ENCODE results near the gene TTC1.

The TTC1 gene

DNA sequence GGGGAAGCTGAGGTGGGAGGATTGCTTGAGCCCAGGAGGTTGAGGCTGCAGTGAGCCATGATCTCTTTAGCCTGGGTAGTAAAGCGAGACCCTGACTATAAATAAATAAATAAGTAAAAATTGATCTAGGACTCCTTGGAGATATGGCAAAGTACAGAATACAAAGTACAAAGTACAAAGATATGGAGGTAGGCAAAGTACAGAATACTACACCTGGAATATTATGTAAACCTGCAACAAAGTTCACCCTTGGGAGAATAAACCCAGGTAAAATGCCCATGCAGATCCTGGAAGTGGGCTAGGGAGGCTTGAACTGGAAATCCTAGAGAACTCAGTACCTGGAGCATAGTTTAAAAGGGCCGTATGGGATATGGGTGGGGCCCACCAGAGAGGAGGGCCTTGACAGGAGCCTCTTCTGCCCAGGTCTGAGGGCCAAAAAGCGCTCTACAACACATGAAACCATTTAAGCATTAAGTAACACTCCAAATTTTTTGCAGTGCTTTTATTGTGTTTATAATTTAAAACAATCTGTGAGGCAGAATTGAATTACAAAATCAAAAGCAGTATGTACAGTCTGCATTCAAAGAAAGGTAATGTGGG lies 20.7 kb downstream of the TTC1 start:
- H3K9ac ChIP-seq (ENCODE audit: low read length): no peak overlapping the region

DNA sequence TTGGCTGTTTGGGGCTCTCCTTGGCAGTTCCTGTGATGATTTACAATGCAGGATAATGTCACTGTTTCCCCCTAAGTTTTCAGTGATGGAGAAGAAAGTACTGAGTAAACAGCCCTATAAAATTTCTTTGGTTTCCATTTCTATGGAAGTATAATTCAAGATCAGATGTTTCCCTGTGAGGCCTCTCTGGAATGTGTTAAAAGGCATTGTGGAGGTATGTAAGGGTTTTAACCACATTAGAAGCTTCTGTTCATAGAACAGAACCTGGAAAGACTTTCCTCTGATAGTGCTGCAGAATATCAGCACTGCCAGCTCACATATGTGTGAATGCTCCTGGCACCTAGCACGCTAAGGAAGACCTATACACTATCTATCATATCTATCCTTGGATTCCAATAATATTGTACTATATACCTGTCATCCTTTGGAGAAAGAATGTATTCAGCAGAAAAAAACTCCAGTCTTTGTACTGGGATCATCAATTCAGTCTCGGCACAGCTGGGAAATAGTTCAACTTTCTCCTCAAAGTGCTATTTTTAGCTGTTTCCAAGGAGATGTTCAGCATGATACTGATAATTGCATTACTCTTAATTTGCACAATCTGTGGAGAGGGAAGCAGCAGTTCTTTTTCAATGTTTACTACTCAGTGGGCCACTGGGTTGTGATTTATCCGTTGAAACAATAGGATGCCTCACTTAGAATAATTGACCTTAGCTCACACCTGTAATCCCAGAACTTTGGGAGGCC lies 21.9 kb downstream of the TTC1 start:
- no peaks in the 10 kb centered on the region for H3K27me3 ChIP-seq (ENCODE audit: control insufficient read depth, insufficient read depth, low read length)
- H3K36me3 ChIP-seq (ENCODE audit: control insufficient read depth, insufficient read depth, low read length): no peaks in the 10 kb centered on the region
- H3K4me1 ChIP-seq (ENCODE audit: control insufficient read depth, insufficient read depth, low read length): peaks cover 14% of the 10 kb centered on the region
- H3K9me3 ChIP-seq (ENCODE audit: control insufficient read depth, low read length): no peaks in the 10 kb centered on the region
- H3K9ac ChIP-seq (ENCODE audit: low read length): no peak overlapping the region
- no peak overlapping the region for H3K4me3 ChIP-seq (ENCODE audit: low read length)

More for the DNA sequence above, 20.7 kb downstream of the TTC1 start:
- H3K36me3 ChIP-seq (ENCODE audit: control insufficient read depth, insufficient read depth, low read length): no peaks in the 10 kb centered on the region
- peaks cover 14% of the 10 kb centered on the region for H3K4me1 ChIP-seq (ENCODE audit: control insufficient read depth, insufficient read depth, low read length)
- no peak overlapping the region for H3K4me3 ChIP-seq (ENCODE audit: low read length)
- no peaks in the 10 kb centered on the region for H3K9me3 ChIP-seq (ENCODE audit: control insufficient read depth, low read length)
- no peaks in the 10 kb centered on the region for H3K27me3 ChIP-seq (ENCODE audit: control insufficient read depth, insufficient read depth, low read length)

DNA sequence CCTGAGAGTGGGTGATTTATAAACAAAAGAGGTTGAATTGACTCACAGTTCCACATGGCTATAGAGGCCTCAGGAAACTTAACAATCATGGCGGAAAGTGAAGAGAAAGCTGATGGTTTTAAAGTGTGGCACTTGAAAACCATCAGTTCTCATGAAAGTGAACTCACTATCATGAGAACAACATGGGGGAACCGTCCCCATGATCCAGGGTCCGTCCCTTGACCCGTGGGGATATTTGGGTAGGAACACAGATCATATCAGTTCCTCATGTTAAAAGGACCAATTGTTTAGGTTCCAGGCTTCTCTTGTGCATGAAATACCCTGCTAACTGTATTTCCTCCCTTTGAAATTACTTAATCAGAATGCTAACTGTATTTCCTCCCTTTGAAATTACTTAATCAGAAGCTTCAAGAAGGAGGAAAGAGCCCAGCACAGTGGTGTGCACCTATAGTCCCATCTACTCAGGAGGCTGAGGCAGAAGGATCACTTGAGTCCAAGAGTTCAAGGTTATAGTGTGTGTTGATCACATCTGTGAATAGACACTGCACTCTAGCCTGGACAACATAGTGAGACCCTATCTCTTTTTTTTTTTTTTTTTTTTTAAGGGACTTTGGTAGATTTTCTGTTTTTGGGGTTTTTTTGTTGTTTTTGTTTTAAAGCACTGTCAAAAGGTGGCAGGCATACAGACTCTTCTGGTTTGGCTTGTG lies 24.8 kb downstream of the TTC1 start:
- H3K9me3 ChIP-seq (ENCODE audit: control insufficient read depth, low read length): no peaks in the 10 kb centered on the region
- no peak overlapping the region for H3K9ac ChIP-seq (ENCODE audit: low read length)
- no peak overlapping the region for H3K4me3 ChIP-seq (ENCODE audit: low read length)
- H3K4me1 ChIP-seq (ENCODE audit: control insufficient read depth, insufficient read depth, low read length): peaks cover 14% of the 10 kb centered on the region
- H3K36me3 ChIP-seq (ENCODE audit: control insufficient read depth, insufficient read depth, low read length): no peaks in the 10 kb centered on the region
- H3K27me3 ChIP-seq (ENCODE audit: control insufficient read depth, insufficient read depth, low read length): no peaks in the 10 kb centered on the region

DNA sequence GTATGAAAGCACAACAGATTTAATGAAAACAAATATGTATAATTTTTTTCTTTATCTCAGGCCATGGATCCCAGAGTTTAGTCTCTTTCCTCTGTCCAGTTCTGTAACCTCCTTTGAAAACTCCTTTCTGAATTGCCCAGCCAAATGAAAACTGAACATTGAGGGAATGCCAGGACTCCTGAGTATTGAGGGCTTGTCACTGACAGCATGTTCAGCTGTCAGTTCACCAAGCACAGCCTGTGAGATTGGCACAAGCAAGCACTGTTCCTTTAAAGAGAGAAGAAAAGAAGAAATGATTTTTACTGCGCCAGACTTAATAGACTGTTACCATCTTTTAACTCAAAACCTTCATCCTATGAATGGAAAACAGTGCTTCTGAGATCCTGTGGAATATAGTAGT lies 27.3 kb downstream of the TTC1 start:
- Histone ChIP-seq H3K4me3 (ENCODE audit: low read length) (no peak overlapping the region), H3K27me3 (ENCODE audit: control insufficient read depth, insufficient read depth, low read length) (no peaks in the 10 kb centered on the region), H3K9me3 (ENCODE audit: control insufficient read depth, low read length) (no peaks in the 10 kb centered on the region), H3K4me1 (ENCODE audit: control insufficient read depth, insufficient read depth, low read length) (no peaks in the 10 kb centered on the region), H3K9ac (ENCODE audit: low read length) (no peak overlapping the region), H3K36me3 (ENCODE audit: control insufficient read depth, insufficient read depth, low read length) (no peaks in the 10 kb centered on the region)

DNA sequence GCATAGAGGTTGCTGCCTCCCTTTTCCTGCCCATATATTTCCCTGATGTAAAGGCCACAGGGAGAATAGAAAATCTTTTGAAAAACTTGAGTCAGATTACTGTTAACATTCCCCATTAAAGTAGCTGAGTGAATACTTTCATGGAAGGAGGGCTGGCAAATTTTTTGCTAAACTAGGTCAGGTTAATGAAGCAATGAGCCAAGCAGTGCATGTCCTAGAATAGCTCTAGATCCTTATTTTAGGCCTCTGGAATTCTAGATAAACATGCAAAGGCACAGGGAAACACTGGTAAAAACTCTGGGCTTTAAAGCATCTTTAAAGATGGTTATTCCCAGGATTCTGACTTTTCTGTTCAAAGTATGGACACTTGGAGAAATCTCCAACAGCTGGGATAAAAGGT lies 27.9 kb downstream of the TTC1 start:
- Histone ChIP-seq H3K4me1 (ENCODE audit: control insufficient read depth, insufficient read depth, low read length) (no peaks in the 10 kb centered on the region), H3K4me3 (ENCODE audit: low read length) (no peak overlapping the region), H3K9ac (ENCODE audit: low read length) (no peak overlapping the region), H3K27me3 (ENCODE audit: control insufficient read depth, insufficient read depth, low read length) (no peaks in the 10 kb centered on the region), H3K9me3 (ENCODE audit: control insufficient read depth, low read length) (no peaks in the 10 kb centered on the region), H3K36me3 (ENCODE audit: control insufficient read depth, insufficient read depth, low read length) (no peaks in the 10 kb centered on the region)

DNA sequence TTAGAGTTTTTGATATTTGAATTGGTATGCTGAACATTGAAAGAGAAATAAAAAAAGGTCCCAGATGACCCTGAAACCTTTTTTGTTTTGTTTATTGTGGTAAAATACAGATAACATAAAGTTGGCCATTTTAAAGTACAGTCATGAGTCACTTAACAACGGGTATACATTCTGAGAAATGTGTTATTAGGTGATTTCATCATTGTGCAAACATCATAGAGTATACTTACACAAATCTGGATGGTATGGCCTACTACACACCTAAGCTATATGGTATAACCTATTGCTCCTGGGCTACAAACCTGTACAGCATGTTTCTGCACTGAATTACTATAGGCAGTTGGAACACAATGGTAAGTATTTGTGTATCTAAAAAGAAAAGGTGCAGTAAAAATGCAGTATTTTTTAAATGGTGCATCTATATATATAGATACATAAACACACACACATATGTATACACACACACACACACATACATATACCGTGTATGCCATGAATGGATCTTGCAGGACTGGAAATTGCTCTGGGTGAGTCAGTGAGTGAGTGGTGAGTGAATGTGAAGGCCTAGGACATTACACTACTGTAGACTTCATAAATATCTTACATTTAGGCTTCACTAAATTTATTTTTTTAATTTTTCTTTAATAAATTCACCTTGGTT lies 31.0 kb downstream of the TTC1 start:
- H3K36me3 ChIP-seq (ENCODE audit: control insufficient read depth, insufficient read depth, low read length): no peaks in the 10 kb centered on the region

DNA sequence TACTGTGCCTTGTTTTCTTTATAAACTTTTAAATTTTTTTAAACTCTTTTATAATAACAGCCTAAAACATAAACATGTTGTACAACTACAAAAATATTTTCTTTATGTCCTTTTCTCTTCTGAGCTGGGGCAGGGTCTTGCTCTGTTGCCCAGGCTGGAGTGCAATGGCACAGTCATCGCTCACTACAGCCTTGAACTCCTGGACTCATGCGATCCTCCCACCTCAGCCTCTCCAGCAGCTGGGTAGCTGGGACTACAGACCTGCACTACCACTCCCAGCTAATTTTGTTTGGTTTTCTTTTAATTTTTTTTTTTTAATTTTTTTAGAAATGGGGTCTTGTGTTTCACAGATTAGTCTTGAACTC lies 31.5 kb downstream of the TTC1 start:
- no peak overlapping the region for H3K4me3 ChIP-seq (ENCODE audit: low read length)
- no peaks in the 10 kb centered on the region for H3K36me3 ChIP-seq (ENCODE audit: control insufficient read depth, insufficient read depth, low read length)
- H3K4me1 ChIP-seq (ENCODE audit: control insufficient read depth, insufficient read depth, low read length): no peaks in the 10 kb centered on the region
- H3K9ac ChIP-seq (ENCODE audit: low read length): no peak overlapping the region
- H3K9me3 ChIP-seq (ENCODE audit: control insufficient read depth, low read length): no peaks in the 10 kb centered on the region
- H3K27me3 ChIP-seq (ENCODE audit: control insufficient read depth, insufficient read depth, low read length): no peaks in the 10 kb centered on the region

More for the DNA sequence above, 31.0 kb downstream of the TTC1 start:
- Histone ChIP-seq H3K9me3 (ENCODE audit: control insufficient read depth, low read length) (no peaks in the 10 kb centered on the region), H3K4me3 (ENCODE audit: low read length) (no peak overlapping the region), H3K4me1 (ENCODE audit: control insufficient read depth, insufficient read depth, low read length) (no peaks in the 10 kb centered on the region), H3K27me3 (ENCODE audit: control insufficient read depth, insufficient read depth, low read length) (no peaks in the 10 kb centered on the region), H3K9ac (ENCODE audit: low read length) (no peak overlapping the region)

DNA sequence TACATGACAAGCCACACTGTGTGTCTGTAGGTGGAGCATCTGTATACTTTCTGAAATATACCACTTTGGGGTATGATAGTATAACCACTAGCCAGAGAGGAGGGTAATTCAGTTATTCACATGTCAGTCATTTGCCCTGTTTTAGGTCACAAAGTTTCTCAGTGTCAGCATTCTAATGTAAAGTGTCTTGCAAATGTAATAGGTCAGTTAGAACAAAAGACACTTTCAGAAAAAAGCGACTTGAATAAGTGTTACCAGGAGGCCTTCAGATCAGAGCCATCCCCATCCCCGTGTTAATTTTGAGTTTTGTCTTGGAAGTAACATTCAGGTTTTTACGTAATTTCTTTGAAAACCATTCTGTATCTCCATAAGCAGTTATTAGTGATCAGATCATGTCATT lies 33.7 kb downstream of the TTC1 start:
- H3K4me1 ChIP-seq (ENCODE audit: control insufficient read depth, insufficient read depth, low read length): no peaks in the 10 kb centered on the region
- no peaks in the 10 kb centered on the region for H3K9me3 ChIP-seq (ENCODE audit: control insufficient read depth, low read length)
- H3K9ac ChIP-seq (ENCODE audit: low read length): no peak overlapping the region
- H3K36me3 ChIP-seq (ENCODE audit: control insufficient read depth, insufficient read depth, low read length): no peaks in the 10 kb centered on the region
- no peaks in the 10 kb centered on the region for H3K27me3 ChIP-seq (ENCODE audit: control insufficient read depth, insufficient read depth, low read length)
- no peak overlapping the region for H3K4me3 ChIP-seq (ENCODE audit: low read length)

DNA sequence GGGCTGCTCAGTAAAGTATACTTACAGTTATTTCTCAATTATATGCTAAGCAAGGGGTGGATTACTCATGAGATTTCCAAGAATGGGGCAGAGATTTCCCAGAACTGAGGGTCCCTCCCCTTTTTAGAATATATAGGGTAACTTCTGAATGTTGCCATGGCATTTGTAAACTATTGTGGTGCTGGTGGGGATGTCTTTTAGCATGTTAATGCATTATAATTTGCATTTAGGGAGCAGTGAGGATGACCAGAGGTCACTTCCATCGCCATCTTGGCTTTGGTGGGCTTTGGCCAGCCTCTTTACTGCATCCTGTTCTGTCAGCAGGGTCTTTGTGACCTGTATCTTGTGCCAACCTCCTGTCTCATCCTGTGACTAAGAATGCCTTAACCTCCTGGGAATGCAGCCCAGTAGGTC lies 35.5 kb downstream of the TTC1 start:
- H3K9me3 ChIP-seq (ENCODE audit: control insufficient read depth, low read length): no peaks in the 10 kb centered on the region
- H3K9ac ChIP-seq (ENCODE audit: low read length): no peak overlapping the region
- no peaks in the 10 kb centered on the region for H3K36me3 ChIP-seq (ENCODE audit: control insufficient read depth, insufficient read depth, low read length)
- H3K4me1 ChIP-seq (ENCODE audit: control insufficient read depth, insufficient read depth, low read length): no peaks in the 10 kb centered on the region
- H3K27me3 ChIP-seq (ENCODE audit: control insufficient read depth, insufficient read depth, low read length): no peaks in the 10 kb centered on the region
- no peak overlapping the region for H3K4me3 ChIP-seq (ENCODE audit: low read length)

DNA sequence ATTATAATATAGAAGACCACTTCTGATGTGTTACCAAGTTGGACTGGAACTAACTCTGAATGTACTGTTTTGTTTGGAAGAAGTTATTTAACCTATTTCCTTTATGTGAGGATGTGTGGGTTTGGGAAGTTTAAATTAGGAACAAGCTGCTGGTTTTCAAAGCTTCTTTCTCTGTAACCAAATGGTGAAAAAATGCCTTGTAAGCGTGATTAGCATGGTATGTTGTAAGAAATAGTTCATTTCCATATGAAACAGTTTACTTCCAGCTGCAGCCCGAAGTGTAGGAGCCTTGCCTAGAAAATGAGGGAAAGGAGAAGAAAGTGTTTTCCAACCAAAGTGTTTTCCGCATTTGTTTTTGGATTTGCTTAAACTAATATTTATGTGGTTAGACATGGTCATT lies 36.0 kb downstream of the TTC1 start:
- Histone ChIP-seq H3K4me1 (ENCODE audit: control insufficient read depth, insufficient read depth, low read length) (no peaks in the 10 kb centered on the region), H3K4me3 (ENCODE audit: low read length) (no peak overlapping the region), H3K27me3 (ENCODE audit: control insufficient read depth, insufficient read depth, low read length) (no peaks in the 10 kb centered on the region), H3K36me3 (ENCODE audit: control insufficient read depth, insufficient read depth, low read length) (no peaks in the 10 kb centered on the region), H3K9me3 (ENCODE audit: control insufficient read depth, low read length) (no peaks in the 10 kb centered on the region), H3K9ac (ENCODE audit: low read length) (no peak overlapping the region)

DNA sequence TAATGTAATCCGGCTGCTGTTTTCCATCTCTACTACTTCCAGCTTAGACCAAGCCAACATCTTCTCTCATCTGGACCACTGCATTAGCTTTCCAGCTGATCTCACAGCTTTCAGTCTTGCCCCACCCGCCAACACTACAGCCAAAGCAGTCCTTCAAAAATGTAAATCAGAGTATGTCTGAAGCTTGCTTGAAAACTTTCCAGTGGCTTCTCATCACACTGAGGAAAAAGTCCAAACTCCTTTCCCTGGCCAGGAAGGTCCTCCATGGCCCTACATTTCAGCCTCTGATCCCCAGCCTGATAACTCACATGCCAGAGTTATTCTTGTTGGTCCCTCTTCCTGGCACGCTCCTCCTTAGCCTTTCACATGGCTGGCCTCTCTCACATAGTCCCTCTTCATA lies 38.5 kb downstream of the TTC1 start:
- H3K27me3 ChIP-seq (ENCODE audit: control insufficient read depth, insufficient read depth, low read length): no peaks in the 10 kb centered on the region
- H3K36me3 ChIP-seq (ENCODE audit: control insufficient read depth, insufficient read depth, low read length): no peaks in the 10 kb centered on the region
- no peak overlapping the region for H3K4me3 ChIP-seq (ENCODE audit: low read length)
- no peaks in the 10 kb centered on the region for H3K9me3 ChIP-seq (ENCODE audit: control insufficient read depth, low read length)
- H3K4me1 ChIP-seq (ENCODE audit: control insufficient read depth, insufficient read depth, low read length): no peaks in the 10 kb centered on the region
- H3K9ac ChIP-seq (ENCODE audit: low read length): no peak overlapping the region

DNA sequence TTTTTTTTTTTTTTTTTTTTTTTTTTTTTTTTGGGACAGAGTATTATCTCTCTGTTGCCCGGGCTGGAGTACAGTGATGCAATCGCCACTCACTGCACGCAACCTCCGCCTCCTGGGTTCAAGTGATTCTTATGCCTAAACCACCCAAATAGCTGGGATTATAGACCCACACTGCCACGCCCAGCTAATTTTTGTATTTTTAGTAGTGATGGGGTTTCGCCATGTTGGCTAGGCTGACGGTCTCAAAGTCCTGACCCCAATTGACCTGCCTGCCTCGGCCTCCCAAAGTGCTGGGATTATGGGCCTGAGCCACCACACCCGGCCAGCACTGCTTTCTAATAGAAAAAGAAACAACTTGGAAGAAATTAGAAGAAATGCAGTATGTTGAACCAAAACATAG lies 39.2 kb downstream of the TTC1 start:
- no peaks in the 10 kb centered on the region for H3K27me3 ChIP-seq (ENCODE audit: control insufficient read depth, insufficient read depth, low read length)
- no peaks in the 10 kb centered on the region for H3K4me1 ChIP-seq (ENCODE audit: control insufficient read depth, insufficient read depth, low read length)
- no peaks in the 10 kb centered on the region for H3K9me3 ChIP-seq (ENCODE audit: control insufficient read depth, low read length)
- H3K4me3 ChIP-seq (ENCODE audit: low read length): no peak overlapping the region
- peaks cover 4% of the 10 kb centered on the region for H3K36me3 ChIP-seq (ENCODE audit: control insufficient read depth, insufficient read depth, low read length)
- H3K9ac ChIP-seq (ENCODE audit: low read length): no peak overlapping the region
